HepG2 (cell line): ENCODE data around the gene FZD4. TPM values are rescaled to one million over a fixed set of nuclear protein-coding genes. Genes with fewer than 3 reads are reported as not detected.

Source experiments
- ARNTL ChIP-seq: sonication (generic); formaldehyde crosslinking; IDR thresholded peaks from 2 replicates; pipeline ENCODE4 v1.4.0; 2020; ENCODE audit warnings: mild to moderate bottlenecking, missing genetic modification reagents
- CC2D1A ChIP-seq: sonication (generic); formaldehyde crosslinking; IDR thresholded peaks from 2 replicates; pipeline ENCODE4 v1.8.1; 2023; ENCODE audit warnings: mild to moderate bottlenecking, missing genetic modification reagents
- GATAD1 ChIP-seq: IDR thresholded peaks from 2 replicates; pipeline ENCODE4 v1.6.1; 2016; ENCODE audit warnings: missing genetic modification reagents, missing compliant biosample characterization
- GPN1 ChIP-seq: sonication (generic); formaldehyde crosslinking; IDR thresholded peaks from 2 replicates; pipeline ENCODE4 v1.5.1; 2020; ENCODE audit warnings: missing genetic modification reagents, borderline replicate concordance
- HNRNPUL1 ChIP-seq: fragments of 200-400 bp; formaldehyde crosslinking; IDR thresholded peaks from 2 replicates; pipeline ENCODE4 v1.6.1; 2017; ENCODE audit warnings: low read depth, mild to moderate bottlenecking, low read length, moderate library complexity
- MXD4 ChIP-seq: IDR thresholded peaks from 2 replicates; pipeline ENCODE4 v1.6.1; 2016; ENCODE audit warnings: mild to moderate bottlenecking, missing biosample characterization, missing genetic modification reagents
- NFIC ChIP-seq: IDR thresholded peaks from 2 replicates; pipeline ENCODE4 v1.6.1; 2012; ENCODE audit warnings: mild to moderate bottlenecking, low read length, inconsistent platforms
- SCMH1 ChIP-seq: sonication (generic); formaldehyde crosslinking; IDR thresholded peaks from 2 replicates; pipeline ENCODE4 v1.9.0; 2021; ENCODE audit warnings: missing genetic modification reagents, mild to moderate bottlenecking, borderline replicate concordance
- XRCC5 ChIP-seq: fragments of 200-400 bp; formaldehyde crosslinking; optimal IDR thresholded peaks from 2 replicates; pipeline ENCODE3; 2017; ENCODE audit warnings: mild to moderate bottlenecking, low read length
- ZMYM4 ChIP-seq: sonication (generic); formaldehyde crosslinking; IDR thresholded peaks from 2 replicates; pipeline ENCODE4 v1.8.1; 2023; ENCODE audit warnings: mild to moderate bottlenecking, missing genetic modification reagents
- ZNF510 ChIP-seq: sonication (generic); formaldehyde crosslinking; IDR thresholded peaks from 2 replicates; pipeline ENCODE4 v1.4.0; 2020; ENCODE audit warnings: low read depth, mild to moderate bottlenecking, missing genetic modification reagents
- ZNF607 ChIP-seq: sonication (generic); formaldehyde crosslinking; IDR thresholded peaks from 2 replicates; pipeline ENCODE4 v1.5.1; 2020; ENCODE audit warnings: missing genetic modification reagents, mild to moderate bottlenecking, borderline replicate concordance
- ZNF7 ChIP-seq: IDR thresholded peaks from 2 replicates; pipeline ENCODE4 v1.6.1; 2016; ENCODE audit warnings: missing biosample characterization, missing genetic modification reagents
- ZNF883 ChIP-seq: sonication (generic); formaldehyde crosslinking; IDR thresholded peaks from 2 replicates; pipeline ENCODE4 v1.5.1; 2020; ENCODE audit warnings: mild to moderate bottlenecking, missing genetic modification reagents; ENCODE audit errors: not compliant biosample characterization
- polyA plus RNA-seq, 8 experiments: library from polyadenylated mRNA; depleted of rRNA in 3 of 8; stranded (reverse) in 7 of 8; unstranded in 1 of 8; fragments of >200 nt; fragmentation: Illumina TruSeq in 4 of 8; extraction: Trizol in 4 of 8; gene quantifications; 2 replicates each; pipeline versions ENCODE4 v1.2.1 to v1.2.3, GENCODE V29; 2011 to 2016; ENCODE audit warnings: low read depth in 4 of 8, missing spikeins in 1 of 8, mixed read lengths in 1 of 8; ENCODE audit not compliant: insufficient read depth in 1 of 8
- total RNA-seq, 5 experiments: library from RNA; depleted of rRNA; stranded (reverse); fragments of >200 nt; fragmentation: Illumina TruSeq; extraction: Trizol; gene quantifications; 2 replicates each; pipeline ENCODE4 v1.2.3, GENCODE V29; 2016; ENCODE audit warnings: low read depth in 1 of 5
- TF ChIP-seq, protein P1 (sequence below): sonication (generic); formaldehyde crosslinking; conservative IDR thresholded peaks from 2 replicates; pipeline ENCODE4 v1.8.0; 2022; ENCODE audit warnings: mild to moderate bottlenecking, moderate library complexity, missing genetic modification reagents
- TF ChIP-seq, protein P2 (sequence below): sonication (generic); formaldehyde crosslinking; IDR thresholded peaks from 2 replicates; pipeline ENCODE4 v1.5.1; 2020; ENCODE audit warnings: missing genetic modification reagents, mild to moderate bottlenecking, borderline replicate concordance
- TF ChIP-seq, protein P3 (sequence below): sonication (generic); formaldehyde crosslinking; IDR thresholded peaks from 2 replicates; pipeline ENCODE4 v1.5.0; 2020; ENCODE audit warnings: mild to moderate bottlenecking, missing genetic modification reagents, borderline replicate concordance
- TF ChIP-seq, protein P4 (sequence below): sonication (generic); formaldehyde crosslinking; IDR thresholded peaks from 2 replicates; pipeline ENCODE4 v1.5.1; 2020; ENCODE audit warnings: mild to moderate bottlenecking, missing genetic modification reagents, borderline replicate concordance
- TF ChIP-seq, protein P5 (sequence below), 2 experiments: sonication (generic) in 1 of 2; formaldehyde crosslinking in 1 of 2; IDR thresholded peaks; 2 replicates each; pipeline versions ENCODE4 v1.5.1 to v1.6.1; 2011 to 2020; ENCODE audit warnings: borderline replicate concordance in 1 of 2, low read depth in 1 of 2, low read length in 1 of 2, mild to moderate bottlenecking in 1 of 2, missing genetic modification reagents in 1 of 2, moderate library complexity in 1 of 2

Gene FZD4
- total and polyA plus RNA-seq, 2 of the 13 experiments (the other 11 are each of a cell fraction or from before 2014, with no cell fraction given): 46.5 to 70.4 TPM

DNA sequence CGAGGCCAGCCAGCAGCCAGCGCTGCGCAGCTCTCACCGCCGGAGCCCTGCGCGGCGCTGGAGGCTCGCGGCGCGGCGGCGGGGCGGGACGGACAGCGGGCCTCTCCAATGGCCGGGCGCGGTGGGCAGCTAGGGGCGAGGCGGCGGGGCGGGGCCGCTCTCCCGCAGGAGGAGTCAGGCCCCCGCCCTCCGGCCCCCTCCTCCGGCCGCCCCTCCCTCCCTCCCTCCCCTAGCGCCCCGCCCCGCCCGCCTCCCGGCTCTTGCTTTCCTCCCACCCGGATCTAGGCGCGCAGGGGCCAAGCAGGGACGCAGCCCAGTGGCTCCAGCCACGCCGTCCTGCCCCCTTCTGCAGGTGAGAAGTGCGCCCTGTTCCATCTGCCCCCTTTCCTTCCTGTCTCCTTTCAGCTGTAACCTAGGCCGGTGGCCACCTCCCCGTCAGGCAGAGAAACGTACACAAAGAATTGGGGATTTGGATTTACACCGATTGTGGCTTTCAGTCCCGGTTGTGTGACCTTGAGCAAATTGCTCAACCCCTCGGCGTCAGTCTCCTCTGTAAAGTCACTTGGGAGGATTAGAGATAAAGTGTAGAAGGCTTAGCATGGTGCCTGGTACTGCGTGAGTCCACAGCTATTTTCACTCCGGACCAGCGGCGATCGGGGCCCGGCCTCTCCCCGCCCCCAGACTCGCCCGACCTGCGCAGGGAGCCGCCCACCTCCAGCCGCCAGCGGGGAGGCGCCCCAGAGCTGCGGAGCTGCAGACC, at the start of gene FZD4 (continued):
- TF ChIP-seq ZNF510 (no peak; the same call in 1 of the 2 replicates), CC2D1A (CRISPR knock-in tag) (no peak), GPN1 (CRISPR knock-in tag) (no peak), ZMYM4 (CRISPR knock-in tag) (peak; percentile 76), GATAD1 (CRISPR knock-in tag) (no peak), ZNF883 (no peak), ZNF7 (CRISPR knock-in tag) (no peak), MXD4 (CRISPR knock-in tag) (peak; percentile 65; the same call in 1 of the 2 replicates), XRCC5 (no peak), HNRNPUL1 (no peak), NFIC (no peak), ZNF607 (CRISPR knock-in tag) (0 out of 2 replicates have a peak, but pooled peaks have one; percentile 57), SCMH1 (CRISPR knock-in tag) (no peak), ARNTL (CRISPR knock-in tag) (no peak; the same call in 1 of the 2 replicates)
- TF ChIP-seq, protein P1, sequence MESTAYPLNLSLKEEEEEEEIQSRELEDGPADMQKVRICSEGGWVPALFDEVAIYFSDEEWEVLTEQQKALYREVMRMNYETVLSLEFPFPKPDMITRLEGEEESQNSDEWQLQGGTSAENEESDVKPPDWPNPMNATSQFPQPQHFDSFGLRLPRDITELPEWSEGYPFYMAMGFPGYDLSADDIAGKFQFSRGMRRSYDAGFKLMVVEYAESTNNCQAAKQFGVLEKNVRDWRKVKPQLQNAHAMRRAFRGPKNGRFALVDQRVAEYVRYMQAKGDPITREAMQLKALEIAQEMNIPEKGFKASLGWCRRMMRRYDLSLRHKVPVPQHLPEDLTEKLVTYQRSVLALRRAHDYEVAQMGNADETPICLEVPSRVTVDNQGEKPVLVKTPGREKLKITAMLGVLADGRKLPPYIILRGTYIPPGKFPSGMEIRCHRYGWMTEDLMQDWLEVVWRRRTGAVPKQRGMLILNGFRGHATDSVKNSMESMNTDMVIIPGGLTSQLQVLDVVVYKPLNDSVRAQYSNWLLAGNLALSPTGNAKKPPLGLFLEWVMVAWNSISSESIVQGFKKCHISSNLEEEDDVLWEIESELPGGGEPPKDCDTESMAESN (CRISPR knock-in tag): peak; percentile 42; the same call in 1 of the 2 replicates
- TF ChIP-seq, protein P2, sequence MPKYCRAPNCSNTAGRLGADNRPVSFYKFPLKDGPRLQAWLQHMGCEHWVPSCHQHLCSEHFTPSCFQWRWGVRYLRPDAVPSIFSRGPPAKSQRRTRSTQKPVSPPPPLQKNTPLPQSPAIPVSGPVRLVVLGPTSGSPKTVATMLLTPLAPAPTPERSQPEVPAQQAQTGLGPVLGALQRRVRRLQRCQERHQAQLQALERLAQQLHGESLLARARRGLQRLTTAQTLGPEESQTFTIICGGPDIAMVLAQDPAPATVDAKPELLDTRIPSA (CRISPR knock-in tag): no peak
- TF ChIP-seq, protein P3, sequence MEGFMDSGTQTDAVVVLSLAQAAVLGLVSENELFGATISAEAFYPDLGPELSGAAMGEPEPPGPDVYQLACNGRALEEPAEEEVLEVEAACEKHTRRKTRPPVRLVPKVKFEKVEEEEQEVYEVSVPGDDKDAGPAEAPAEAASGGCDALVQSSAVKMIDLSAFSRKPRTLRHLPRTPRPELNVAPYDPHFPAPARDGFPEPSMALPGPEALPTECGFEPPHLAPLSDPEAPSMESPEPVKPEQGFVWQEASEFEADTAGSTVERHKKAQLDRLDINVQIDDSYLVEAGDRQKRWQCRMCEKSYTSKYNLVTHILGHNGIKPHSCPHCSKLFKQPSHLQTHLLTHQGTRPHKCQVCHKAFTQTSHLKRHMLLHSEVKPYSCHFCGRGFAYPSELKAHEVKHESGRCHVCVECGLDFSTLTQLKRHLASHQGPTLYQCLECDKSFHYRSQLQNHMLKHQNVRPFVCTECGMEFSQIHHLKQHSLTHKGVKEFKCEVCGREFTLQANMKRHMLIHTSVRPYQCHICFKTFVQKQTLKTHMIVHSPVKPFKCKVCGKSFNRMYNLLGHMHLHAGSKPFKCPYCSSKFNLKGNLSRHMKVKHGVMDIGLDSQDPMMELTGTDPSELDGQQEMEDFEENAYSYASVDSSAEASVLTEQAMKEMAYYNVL (CRISPR knock-in tag): no peak
- TF ChIP-seq, protein P4, sequence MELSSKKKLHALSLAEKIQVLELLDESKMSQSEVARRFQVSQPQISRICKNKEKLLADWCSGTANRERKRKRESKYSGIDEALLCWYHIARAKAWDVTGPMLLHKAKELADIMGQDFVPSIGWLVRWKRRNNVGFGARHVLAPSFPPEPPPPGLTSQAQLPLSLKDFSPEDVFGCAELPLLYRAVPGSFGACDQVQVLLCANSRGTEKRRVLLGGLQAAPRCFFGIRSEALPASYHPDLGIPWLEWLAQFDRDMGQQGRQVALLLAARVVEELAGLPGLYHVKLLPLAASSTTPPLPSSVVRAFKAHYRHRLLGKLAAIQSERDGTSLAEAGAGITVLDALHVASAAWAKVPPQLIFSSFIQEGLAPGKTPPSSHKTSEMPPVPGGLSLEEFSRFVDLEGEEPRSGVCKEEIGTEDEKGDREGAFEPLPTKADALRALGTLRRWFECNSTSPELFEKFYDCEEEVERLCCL: no peak
- TF ChIP-seq, protein P5, sequence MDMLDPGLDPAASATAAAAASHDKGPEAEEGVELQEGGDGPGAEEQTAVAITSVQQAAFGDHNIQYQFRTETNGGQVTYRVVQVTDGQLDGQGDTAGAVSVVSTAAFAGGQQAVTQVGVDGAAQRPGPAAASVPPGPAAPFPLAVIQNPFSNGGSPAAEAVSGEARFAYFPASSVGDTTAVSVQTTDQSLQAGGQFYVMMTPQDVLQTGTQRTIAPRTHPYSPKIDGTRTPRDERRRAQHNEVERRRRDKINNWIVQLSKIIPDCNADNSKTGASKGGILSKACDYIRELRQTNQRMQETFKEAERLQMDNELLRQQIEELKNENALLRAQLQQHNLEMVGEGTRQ (IDR thresholded peaks at IDR 0.05; ENCODE audit: low read depth, low read length): no peak
- TF ChIP-seq, protein P5 (CRISPR knock-in tag; IDR thresholded peaks at IDR 0.05; ENCODE audit: borderline replicate concordance): no peak
